SK-N-SH treated with all-trans-retinoic acid at 6 μM for 48 hours (cell line): Measurements from ENCODE around the gene CACNA2D3.

Experiments
- ATAC-seq: fragments of 200-7000 bp; cut with Tn5 transposase; 3 replicates; pipeline ENCODE4 v1.9.1; 2020; ENCODE audit warnings: mild to moderate bottlenecking, moderate library complexity
- ARNTL ChIP-seq: fragments of 450-650 bp; formaldehyde crosslinking; IDR thresholded peaks from 2 replicates; pipeline ENCODE4 v1.5.0; 2020; ENCODE audit warnings: low read depth, mild to moderate bottlenecking, moderate library complexity, borderline replicate concordance
- BACH2 ChIP-seq: fragments of 250-450 bp; sonication (Bioruptor Pico); IDR thresholded peaks from 2 replicates; pipeline ENCODE4 v1.9.0; 2021; ENCODE audit warnings: mild to moderate bottlenecking, borderline replicate concordance
- CREB5 ChIP-seq: fragments of 250-450 bp; sonication (Bioruptor Pico); IDR thresholded peaks from 2 replicates; pipeline ENCODE4 v1.5.1; 2020; ENCODE audit warnings: low read depth, mild to moderate bottlenecking, moderate library complexity
- CSRNP3 ChIP-seq: fragments of 250-450 bp; sonication (Bioruptor Pico); IDR thresholded peaks from 2 replicates; pipeline ENCODE4 v1.5.1; 2021; ENCODE audit warnings: mild to moderate bottlenecking, moderate library complexity
- ESRRG ChIP-seq: fragments of 250-450 bp; sonication (Bioruptor Pico); IDR thresholded peaks from 2 replicates; pipeline ENCODE4 v1.6.1; 2021; ENCODE audit warnings: mild to moderate bottlenecking
- GLIS3 ChIP-seq: fragments of 250-450 bp; sonication (Bioruptor Pico); IDR thresholded peaks from 2 replicates; pipeline ENCODE4 v1.5.0; 2020; ENCODE audit warnings: mild to moderate bottlenecking, moderate library complexity
- ISL1 ChIP-seq: fragments of 250-450 bp; sonication (Bioruptor Pico); IDR thresholded peaks from 2 replicates; pipeline ENCODE4 v2.1.2; 2022; ENCODE audit warnings: mild to moderate bottlenecking, moderate library complexity
- OSR1 ChIP-seq: fragments of 250-450 bp; sonication (Bioruptor Pico); IDR thresholded peaks from 2 replicates; pipeline ENCODE4 v1.8.0; 2022; ENCODE audit warnings: moderate library complexity, mild to moderate bottlenecking, inconsistent platforms
- PATZ1 ChIP-seq: fragments of 250-450 bp; sonication (Bioruptor Pico); IDR thresholded peaks from 2 replicates; pipeline ENCODE4 v1.8.0; 2020; ENCODE audit warnings: mild to moderate bottlenecking, moderate library complexity, borderline replicate concordance
- POU6F1 ChIP-seq: fragments of 250-450 bp; sonication (Bioruptor Pico); IDR thresholded peaks from 2 replicates; pipeline ENCODE4 v1.8.0; 2021; ENCODE audit warnings: low read depth, mild to moderate bottlenecking, moderate library complexity, borderline replicate concordance
- PPARA ChIP-seq: fragments of 250-450 bp; sonication (Bioruptor Pico); IDR thresholded peaks from 2 replicates; pipeline ENCODE4 v1.5.0; 2020; ENCODE audit warnings: mild to moderate bottlenecking, borderline replicate concordance
- RARB ChIP-seq: fragments of 250-450 bp; sonication (Bioruptor Pico); IDR thresholded peaks from 2 replicates; pipeline ENCODE4 v1.8.0; 2021; ENCODE audit warnings: mild to moderate bottlenecking, moderate library complexity
- SNAI2 ChIP-seq: fragments of 250-450 bp; sonication (Bioruptor Pico); IDR thresholded peaks from 2 replicates; pipeline ENCODE4 v1.5.0; 2020; ENCODE audit warnings: mild to moderate bottlenecking, moderate library complexity
- TOX ChIP-seq: fragments of 250-450 bp; sonication (Bioruptor Pico); IDR thresholded peaks from 2 replicates; pipeline ENCODE4 v1.8.0; 2021; ENCODE audit warnings: mild to moderate bottlenecking, moderate library complexity, borderline replicate concordance
- TSHZ2 ChIP-seq: fragments of 250-450 bp; sonication (Bioruptor Pico); IDR thresholded peaks from 2 replicates; pipeline ENCODE4 v1.5.0; 2020; ENCODE audit warnings: mild to moderate bottlenecking, moderate library complexity
- ZC3H10 ChIP-seq: fragments of 250-450 bp; sonication (Bioruptor Pico); IDR thresholded peaks from 2 replicates; pipeline ENCODE4 v1.5.1; 2021; ENCODE audit warnings: mild to moderate bottlenecking, moderate library complexity
- ZFP3 ChIP-seq: fragments of 250-450 bp; sonication (Bioruptor Pico); IDR thresholded peaks from 2 replicates; pipeline ENCODE4 v1.5.0; 2020; ENCODE audit warnings: mild to moderate bottlenecking, moderate library complexity
- ZFP30 ChIP-seq: fragments of 450-650 bp; formaldehyde crosslinking; IDR thresholded peaks from 2 replicates; pipeline ENCODE4 v1.5.0; 2022; ENCODE audit warnings: mild to moderate bottlenecking, moderate library complexity
- ZNF565 ChIP-seq: fragments of 450-650 bp; formaldehyde crosslinking; conservative IDR thresholded peaks from 2 replicates; pipeline ENCODE4 v1.5.0; 2020; ENCODE audit warnings: low read depth, mild to moderate bottlenecking, moderate library complexity
- ZNF70 ChIP-seq: fragments of 450-650 bp; formaldehyde crosslinking; IDR thresholded peaks from 2 replicates; pipeline ENCODE4 v1.5.0; 2020; ENCODE audit warnings: mild to moderate bottlenecking, moderate library complexity
- ZNF8 ChIP-seq: fragments of 450-650 bp; formaldehyde crosslinking; IDR thresholded peaks from 2 replicates; pipeline ENCODE4 v1.5.0; 2020; ENCODE audit warnings: mild to moderate bottlenecking, moderate library complexity

CACNA2D3 gene

GRCh38 chr3:54940971-54941370 is 818.6 kb downstream of the CACNA2D3 start:
- peak; percentile 62 for ATAC-seq
- TF ChIP-seq ISL1 (CRISPR knock-in tag) (0 out of 2 replicates have a peak, but pooled peaks have one; percentile 15), ZNF8 (no peak)

- ATAC-seq: no peak
- TF ChIP-seq PPARA (no peak), CSRNP3 (CRISPR knock-in tag) (no peak), ZNF8 (no peak), ZC3H10 (no peak), TOX (CRISPR knock-in tag) (no peak), ZNF565 (CRISPR knock-in tag) (no peak), OSR1 (no peak), CREB5 (CRISPR knock-in tag) (no peak), PATZ1 (CRISPR knock-in tag) (no peak), SNAI2 (CRISPR knock-in tag) (no peak), RARB (no peak), ZFP30 (CRISPR knock-in tag) (no peak), BACH2 (CRISPR knock-in tag) (no peak), TSHZ2 (CRISPR knock-in tag) (no peak), GLIS3 (CRISPR knock-in tag) (no peak), POU6F1 (CRISPR knock-in tag) (no peak), ZNF70 (CRISPR knock-in tag) (no peak), ISL1 (CRISPR knock-in tag) (no peak), ESRRG (CRISPR knock-in tag) (no peak)
These were observed 819.5 kb downstream of the CACNA2D3 start for GRCh38 chr3:54941690-54942362.

- no peak for ATAC-seq
- TF ChIP-seq ISL1 (CRISPR knock-in tag) (no peak), ZNF565 (CRISPR knock-in tag) (no peak), ZFP3 (CRISPR knock-in tag) (no peak), ARNTL (CRISPR knock-in tag) (no peak), POU6F1 (CRISPR knock-in tag) (no peak), CREB5 (CRISPR knock-in tag) (no peak), PPARA (no peak), OSR1 (no peak), TSHZ2 (CRISPR knock-in tag) (no peak), ESRRG (CRISPR knock-in tag) (no peak), ZNF8 (no peak), ZNF70 (CRISPR knock-in tag) (no peak), ZC3H10 (no peak)
These were observed 827.2 kb downstream of the CACNA2D3 start for GRCh38 chr3:54949491-54950044.
